SK-N-SH treated with all-trans-retinoic acid at 6 μM for 48 hours (cell line): Measurements from ENCODE around the gene CDH4.

Experiments used
- ATAC-seq: fragments of 200-7000 bp; cut with Tn5 transposase; 3 replicates; pipeline ENCODE4 v1.9.1; 2020; ENCODE audit warnings: mild to moderate bottlenecking, moderate library complexity
- ARNTL ChIP-seq: fragments of 450-650 bp; formaldehyde crosslinking; IDR thresholded peaks from 2 replicates; pipeline ENCODE4 v1.5.0; 2020; ENCODE audit warnings: low read depth, mild to moderate bottlenecking, moderate library complexity, borderline replicate concordance
- CSDC2 ChIP-seq: fragments of 250-450 bp; sonication (Bioruptor Pico); IDR thresholded peaks from 2 replicates; pipeline ENCODE4 v1.5.0; 2020; ENCODE audit warnings: mild to moderate bottlenecking, moderate library complexity
- ESRRG ChIP-seq: fragments of 250-450 bp; sonication (Bioruptor Pico); IDR thresholded peaks from 2 replicates; pipeline ENCODE4 v1.6.1; 2021; ENCODE audit warnings: mild to moderate bottlenecking
- OSR1 ChIP-seq: fragments of 250-450 bp; sonication (Bioruptor Pico); IDR thresholded peaks from 2 replicates; pipeline ENCODE4 v1.8.0; 2022; ENCODE audit warnings: moderate library complexity, mild to moderate bottlenecking, inconsistent platforms
- PPARA ChIP-seq: fragments of 250-450 bp; sonication (Bioruptor Pico); IDR thresholded peaks from 2 replicates; pipeline ENCODE4 v1.5.0; 2020; ENCODE audit warnings: mild to moderate bottlenecking, borderline replicate concordance
- SNAI2 ChIP-seq: fragments of 250-450 bp; sonication (Bioruptor Pico); IDR thresholded peaks from 2 replicates; pipeline ENCODE4 v1.5.0; 2020; ENCODE audit warnings: mild to moderate bottlenecking, moderate library complexity
- TOX ChIP-seq: fragments of 250-450 bp; sonication (Bioruptor Pico); IDR thresholded peaks from 2 replicates; pipeline ENCODE4 v1.8.0; 2021; ENCODE audit warnings: mild to moderate bottlenecking, moderate library complexity, borderline replicate concordance
- ZC3H10 ChIP-seq: fragments of 250-450 bp; sonication (Bioruptor Pico); IDR thresholded peaks from 2 replicates; pipeline ENCODE4 v1.5.1; 2021; ENCODE audit warnings: mild to moderate bottlenecking, moderate library complexity
- ZFP3 ChIP-seq: fragments of 250-450 bp; sonication (Bioruptor Pico); IDR thresholded peaks from 2 replicates; pipeline ENCODE4 v1.5.0; 2020; ENCODE audit warnings: mild to moderate bottlenecking, moderate library complexity
- ZNF565 ChIP-seq: fragments of 450-650 bp; formaldehyde crosslinking; conservative IDR thresholded peaks from 2 replicates; pipeline ENCODE4 v1.5.0; 2020; ENCODE audit warnings: low read depth, mild to moderate bottlenecking, moderate library complexity
- ZNF70 ChIP-seq: fragments of 450-650 bp; formaldehyde crosslinking; IDR thresholded peaks from 2 replicates; pipeline ENCODE4 v1.5.0; 2020; ENCODE audit warnings: mild to moderate bottlenecking, moderate library complexity
- ZNF8 ChIP-seq: fragments of 450-650 bp; formaldehyde crosslinking; IDR thresholded peaks from 2 replicates; pipeline ENCODE4 v1.5.0; 2020; ENCODE audit warnings: mild to moderate bottlenecking, moderate library complexity
- TF ChIP-seq, protein P1 (sequence below): fragments of 250-450 bp; sonication (Bioruptor Pico); IDR thresholded peaks from 2 replicates; pipeline ENCODE4 v1.8.0; 2020; ENCODE audit warnings: mild to moderate bottlenecking, moderate library complexity, borderline replicate concordance
- TF ChIP-seq, protein P2 (sequence below): fragments of 250-450 bp; sonication (Bioruptor Pico); IDR thresholded peaks from 2 replicates; pipeline ENCODE4 v1.5.1; 2021; ENCODE audit warnings: mild to moderate bottlenecking, moderate library complexity
- TF ChIP-seq, protein P3 (sequence below): fragments of 250-450 bp; sonication (Bioruptor Pico); IDR thresholded peaks from 2 replicates; pipeline ENCODE4 v1.5.0; 2020; ENCODE audit warnings: mild to moderate bottlenecking, moderate library complexity

Gene CDH4

DNA sequence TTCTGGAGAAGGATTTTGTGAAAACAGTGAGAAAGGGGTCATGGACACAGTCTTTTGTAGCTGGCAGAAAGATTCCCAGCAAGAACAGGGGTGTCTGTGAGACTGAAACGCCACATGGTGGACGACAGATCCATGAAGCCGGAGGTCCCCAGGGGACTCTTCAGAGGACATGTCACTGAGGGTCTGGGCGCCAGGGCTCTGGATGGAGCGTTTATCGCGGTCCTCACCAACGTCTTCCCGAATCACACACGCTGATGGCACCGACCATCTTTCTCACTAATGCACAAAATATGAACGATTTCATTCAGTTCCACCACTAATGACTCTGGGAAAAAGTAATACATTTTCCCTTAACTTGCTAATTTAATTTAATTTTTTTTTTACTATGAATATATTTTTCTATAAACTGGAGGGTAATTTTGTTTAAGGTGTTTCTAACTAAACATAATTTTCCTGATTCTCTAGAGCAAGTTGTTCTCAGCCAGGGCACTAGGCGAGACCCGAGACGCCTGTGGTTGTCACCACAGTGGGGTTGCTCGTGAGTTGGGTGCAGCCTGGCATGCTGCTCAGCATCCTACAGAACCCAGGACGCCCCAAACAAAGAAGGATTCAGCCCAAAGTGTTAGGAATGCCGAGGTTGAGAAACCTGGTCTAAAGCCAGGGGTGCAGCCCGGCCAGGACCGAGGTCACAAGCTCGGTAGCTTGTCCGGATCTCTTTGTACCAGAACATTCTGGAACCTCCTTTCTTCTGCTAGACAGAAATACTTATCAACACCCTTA lies 507.4 kb downstream of the CDH4 start (continued):
- TF ChIP-seq, protein P1, sequence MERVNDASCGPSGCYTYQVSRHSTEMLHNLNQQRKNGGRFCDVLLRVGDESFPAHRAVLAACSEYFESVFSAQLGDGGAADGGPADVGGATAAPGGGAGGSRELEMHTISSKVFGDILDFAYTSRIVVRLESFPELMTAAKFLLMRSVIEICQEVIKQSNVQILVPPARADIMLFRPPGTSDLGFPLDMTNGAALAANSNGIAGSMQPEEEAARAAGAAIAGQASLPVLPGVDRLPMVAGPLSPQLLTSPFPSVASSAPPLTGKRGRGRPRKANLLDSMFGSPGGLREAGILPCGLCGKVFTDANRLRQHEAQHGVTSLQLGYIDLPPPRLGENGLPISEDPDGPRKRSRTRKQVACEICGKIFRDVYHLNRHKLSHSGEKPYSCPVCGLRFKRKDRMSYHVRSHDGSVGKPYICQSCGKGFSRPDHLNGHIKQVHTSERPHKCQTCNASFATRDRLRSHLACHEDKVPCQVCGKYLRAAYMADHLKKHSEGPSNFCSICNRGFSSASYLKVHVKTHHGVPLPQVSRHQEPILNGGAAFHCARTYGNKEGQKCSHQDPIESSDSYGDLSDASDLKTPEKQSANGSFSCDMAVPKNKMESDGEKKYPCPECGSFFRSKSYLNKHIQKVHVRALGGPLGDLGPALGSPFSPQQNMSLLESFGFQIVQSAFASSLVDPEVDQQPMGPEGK (CRISPR knock-in tag), result no peak
- TF ChIP-seq ARNTL (CRISPR knock-in tag) (no peak), OSR1 (no peak), SNAI2 (CRISPR knock-in tag) (no peak), TOX (CRISPR knock-in tag) (no peak), ESRRG (CRISPR knock-in tag) (no peak)
- TF ChIP-seq, protein P2, sequence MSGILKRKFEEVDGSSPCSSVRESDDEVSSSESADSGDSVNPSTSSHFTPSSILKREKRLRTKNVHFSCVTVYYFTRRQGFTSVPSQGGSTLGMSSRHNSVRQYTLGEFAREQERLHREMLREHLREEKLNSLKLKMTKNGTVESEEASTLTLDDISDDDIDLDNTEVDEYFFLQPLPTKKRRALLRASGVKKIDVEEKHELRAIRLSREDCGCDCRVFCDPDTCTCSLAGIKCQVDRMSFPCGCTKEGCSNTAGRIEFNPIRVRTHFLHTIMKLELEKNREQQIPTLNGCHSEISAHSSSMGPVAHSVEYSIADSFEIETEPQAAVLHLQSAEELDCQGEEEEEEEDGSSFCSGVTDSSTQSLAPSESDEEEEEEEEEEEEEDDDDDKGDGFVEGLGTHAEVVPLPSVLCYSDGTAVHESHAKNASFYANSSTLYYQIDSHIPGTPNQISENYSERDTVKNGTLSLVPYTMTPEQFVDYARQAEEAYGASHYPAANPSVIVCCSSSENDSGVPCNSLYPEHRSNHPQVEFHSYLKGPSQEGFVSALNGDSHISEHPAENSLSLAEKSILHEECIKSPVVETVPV (CRISPR knock-in tag), result no peak

DNA sequence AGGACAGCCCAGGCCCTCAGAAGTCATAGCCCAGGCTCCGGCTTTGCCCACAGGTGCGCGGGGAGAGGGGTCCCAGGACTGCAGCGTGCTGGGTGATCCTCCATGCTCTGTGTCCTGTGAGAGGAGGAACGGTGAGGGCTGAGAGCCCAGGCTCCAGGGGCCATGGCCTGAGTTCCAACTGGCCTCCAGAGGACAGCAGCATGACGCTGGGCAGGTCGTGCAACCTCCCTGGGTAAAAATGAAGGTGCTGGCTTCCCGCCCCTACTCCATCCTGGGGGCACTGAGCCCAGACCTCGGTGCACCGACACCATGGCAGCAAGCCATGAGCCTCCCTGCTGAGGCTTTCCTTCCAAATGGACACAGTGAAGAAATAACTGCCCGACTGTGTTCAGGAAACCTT lies 508.3 kb downstream of the CDH4 start:
- ATAC-seq, result no peak
- TF ChIP-seq, protein P1 (CRISPR knock-in tag), result no peak
- no peak for TF ChIP-seq ZNF8 (CRISPR knock-in tag)
- no peak for TF ChIP-seq PPARA (CRISPR knock-in tag)
- TF ChIP-seq CSDC2 (CRISPR knock-in tag), result no peak
- no peak for TF ChIP-seq ARNTL (CRISPR knock-in tag)
- no peak for TF ChIP-seq ZNF565 (CRISPR knock-in tag)
- TF ChIP-seq, protein P3, sequence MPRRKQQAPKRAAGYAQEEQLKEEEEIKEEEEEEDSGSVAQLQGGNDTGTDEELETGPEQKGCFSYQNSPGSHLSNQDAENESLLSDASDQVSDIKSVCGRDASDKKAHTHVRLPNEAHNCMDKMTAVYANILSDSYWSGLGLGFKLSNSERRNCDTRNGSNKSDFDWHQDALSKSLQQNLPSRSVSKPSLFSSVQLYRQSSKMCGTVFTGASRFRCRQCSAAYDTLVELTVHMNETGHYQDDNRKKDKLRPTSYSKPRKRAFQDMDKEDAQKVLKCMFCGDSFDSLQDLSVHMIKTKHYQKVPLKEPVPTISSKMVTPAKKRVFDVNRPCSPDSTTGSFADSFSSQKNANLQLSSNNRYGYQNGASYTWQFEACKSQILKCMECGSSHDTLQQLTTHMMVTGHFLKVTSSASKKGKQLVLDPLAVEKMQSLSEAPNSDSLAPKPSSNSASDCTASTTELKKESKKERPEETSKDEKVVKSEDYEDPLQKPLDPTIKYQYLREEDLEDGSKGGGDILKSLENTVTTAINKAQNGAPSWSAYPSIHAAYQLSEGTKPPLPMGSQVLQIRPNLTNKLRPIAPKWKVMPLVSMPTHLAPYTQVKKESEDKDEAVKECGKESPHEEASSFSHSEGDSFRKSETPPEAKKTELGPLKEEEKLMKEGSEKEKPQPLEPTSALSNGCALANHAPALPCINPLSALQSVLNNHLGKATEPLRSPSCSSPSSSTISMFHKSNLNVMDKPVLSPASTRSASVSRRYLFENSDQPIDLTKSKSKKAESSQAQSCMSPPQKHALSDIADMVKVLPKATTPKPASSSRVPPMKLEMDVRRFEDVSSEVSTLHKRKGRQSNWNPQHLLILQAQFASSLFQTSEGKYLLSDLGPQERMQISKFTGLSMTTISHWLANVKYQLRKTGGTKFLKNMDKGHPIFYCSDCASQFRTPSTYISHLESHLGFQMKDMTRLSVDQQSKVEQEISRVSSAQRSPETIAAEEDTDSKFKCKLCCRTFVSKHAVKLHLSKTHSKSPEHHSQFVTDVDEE, result no peak

DNA sequence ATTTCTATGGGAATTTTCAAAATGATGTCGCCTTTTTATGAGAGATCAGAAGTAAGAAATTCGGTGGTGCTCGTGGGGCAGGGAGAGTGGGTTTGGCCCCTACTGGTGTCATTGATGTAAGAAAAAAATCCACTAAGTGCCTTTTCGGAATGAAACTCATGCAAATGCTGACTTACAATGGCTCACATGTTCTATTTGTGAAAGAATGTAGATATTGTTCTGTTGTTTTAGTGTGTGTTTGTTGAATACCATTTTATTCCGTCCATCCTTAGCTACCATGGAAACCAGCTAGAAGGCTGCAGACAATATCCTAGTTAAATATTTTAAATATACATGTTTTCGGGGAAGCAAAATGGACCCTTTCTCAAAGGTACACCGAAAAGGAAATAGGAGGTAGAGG lies 508.7 kb downstream of the CDH4 start:
- no peak for TF ChIP-seq PPARA (CRISPR knock-in tag)
- TF ChIP-seq ESRRG (CRISPR knock-in tag), result no peak
- ATAC-seq, result no peak

DNA sequence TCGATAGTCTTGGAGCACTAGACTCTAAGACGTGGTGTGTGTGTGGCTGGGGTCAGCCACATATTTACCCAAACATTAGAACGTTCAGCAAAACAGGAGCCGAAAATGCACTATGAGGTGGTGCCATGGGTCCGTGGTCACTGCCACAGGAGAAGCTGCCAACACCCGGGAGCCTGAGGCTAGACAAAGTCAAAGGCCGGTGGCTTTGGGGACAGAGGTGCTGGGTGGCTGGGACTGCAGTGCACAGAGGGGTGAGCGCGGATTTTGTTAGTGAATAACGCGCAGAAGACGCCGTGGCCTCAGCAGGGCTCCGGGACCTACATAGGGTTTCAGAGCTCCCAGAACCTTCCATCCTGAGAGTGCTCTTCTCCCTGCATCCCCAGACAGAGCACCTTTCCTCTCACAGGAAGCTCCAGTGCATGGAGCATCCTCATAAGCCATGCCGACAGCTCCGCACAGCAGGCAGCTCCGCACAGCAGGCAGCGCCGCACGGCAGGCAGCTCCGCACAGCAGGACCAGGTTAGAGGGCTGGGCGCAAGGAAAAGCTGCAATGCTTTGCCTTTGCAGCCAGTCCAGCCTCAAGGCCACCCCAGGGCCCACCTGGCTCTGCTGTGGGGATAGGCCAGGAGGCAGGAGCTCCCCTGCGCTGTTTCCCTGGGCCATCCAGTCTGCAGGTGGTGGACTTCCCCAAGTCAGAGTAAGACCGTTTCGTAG lies 509.5 kb downstream of the CDH4 start:
- TF ChIP-seq CSDC2 (CRISPR knock-in tag), result no peak
- TF ChIP-seq, protein P1 (CRISPR knock-in tag), result no peak
- TF ChIP-seq ZC3H10 (CRISPR knock-in tag), result no peak
- no peak for TF ChIP-seq ZFP3 (CRISPR knock-in tag)
- no peak for TF ChIP-seq SNAI2 (CRISPR knock-in tag)
- no peak for TF ChIP-seq ZNF70 (CRISPR knock-in tag)
- no peak for TF ChIP-seq PPARA (CRISPR knock-in tag)
- TF ChIP-seq TOX (CRISPR knock-in tag), result no peak
- TF ChIP-seq, protein P2 (CRISPR knock-in tag), result no peak
- no peak for TF ChIP-seq ARNTL (CRISPR knock-in tag)
- TF ChIP-seq ZNF8 (CRISPR knock-in tag), result no peak
- TF ChIP-seq ESRRG (CRISPR knock-in tag), result no peak
- no peak for ATAC-seq
